ENCODE measurements around the gene DNAJA2.

GRCh38 chr16:46996391-46996790 is 22.9 kb upstream of the DNAJA2 start:
- no peak for TF ChIP-seq ZSCAN20 (CRISPR knock-in tag; IDR thresholded peaks at IDR 0.05)
- TF ChIP-seq CTCF (IDR thresholded peaks at IDR 0.05): no peak
- TF ChIP-seq E2F6 (IDR thresholded peaks at IDR 0.05; ENCODE audit: borderline replicate concordance, low read depth): no peak
- TF ChIP-seq CEBPB (IDR thresholded peaks at IDR 0.05): no peak
- no peak for TF ChIP-seq SMC3 (IDR thresholded peaks at IDR 0.05)
- TF ChIP-seq MAX (IDR thresholded peaks at IDR 0.05): no peak
